GM18502 (cell line): ENCODE results near the gene IRF2.

ENCODE experiments used
- ATAC-seq: cut with Tn5 transposase; IDR thresholded peaks from one replicate; pipeline ENCODE4 v1.9.1; 2021; ENCODE audit warnings: mild to moderate bottlenecking; ENCODE audit not compliant: unreplicated experiment, poor library complexity

IRF2 gene

DNA sequence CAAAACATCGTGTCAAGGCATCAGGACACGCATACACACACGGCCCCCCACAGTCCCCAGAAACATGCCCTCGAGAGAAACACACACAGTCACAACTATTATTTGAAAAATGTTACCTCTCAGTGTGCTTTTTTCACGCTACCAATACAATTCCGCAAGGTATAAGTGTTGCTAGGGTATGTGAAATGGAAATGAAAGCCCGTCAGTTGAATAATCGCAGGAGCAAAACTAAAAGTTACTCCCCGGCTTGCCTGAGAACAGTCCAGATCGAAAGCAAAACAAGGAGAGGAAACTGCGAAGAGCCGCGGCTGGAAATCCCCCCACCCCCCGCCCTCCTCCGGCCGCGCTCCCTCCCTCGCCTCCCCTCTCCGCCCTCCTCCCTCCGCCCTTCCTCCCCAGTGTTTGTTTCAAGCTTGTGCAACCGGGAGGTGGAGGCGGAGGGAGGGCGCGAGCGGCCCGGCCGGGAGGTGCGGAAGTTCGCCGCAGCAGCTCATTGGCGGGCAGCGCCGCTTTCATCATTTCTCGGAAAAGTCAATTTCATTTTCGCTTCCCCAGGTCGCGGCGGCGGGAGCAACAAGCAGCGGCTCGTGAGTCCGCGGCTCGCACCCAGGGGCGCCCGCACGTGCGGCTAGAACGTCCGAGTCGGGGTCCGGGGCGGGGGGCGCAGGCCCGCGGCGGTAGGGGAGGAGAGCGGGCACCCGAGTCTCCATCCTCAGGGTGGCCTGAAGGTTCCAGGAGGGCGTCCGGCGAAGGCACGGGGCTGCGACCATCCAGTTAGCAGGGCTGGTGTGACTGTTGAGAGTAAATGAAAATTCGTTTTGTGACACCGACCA, at the start of gene IRF2:
Gene IRF2, minus strand, starts transcription at position 288 of the 833 bp plus-strand sequence. CDS start 45,486 bp downstream, outside the sequence.
- ATAC-seq = peak; percentile 67

DNA sequence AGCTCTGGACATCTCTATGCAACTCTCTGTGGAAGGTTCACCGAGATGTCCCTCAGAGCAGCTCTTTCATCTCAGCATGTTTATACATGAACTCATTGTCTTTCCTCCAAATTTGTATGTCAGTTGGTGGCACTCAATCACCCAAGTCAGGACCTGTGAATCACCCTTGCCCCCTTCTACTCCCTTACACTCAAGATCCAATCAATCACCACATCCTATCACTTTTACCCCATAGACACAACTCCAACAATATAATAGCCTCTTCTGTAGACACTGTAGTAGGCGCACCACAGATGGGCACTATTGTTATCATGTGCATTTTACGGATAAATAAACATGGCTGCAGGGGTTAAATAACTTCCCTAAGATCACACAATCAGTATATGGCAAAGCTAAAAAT, 41.3 kb upstream of the IRF2 start:
- no peak for ATAC-seq

DNA sequence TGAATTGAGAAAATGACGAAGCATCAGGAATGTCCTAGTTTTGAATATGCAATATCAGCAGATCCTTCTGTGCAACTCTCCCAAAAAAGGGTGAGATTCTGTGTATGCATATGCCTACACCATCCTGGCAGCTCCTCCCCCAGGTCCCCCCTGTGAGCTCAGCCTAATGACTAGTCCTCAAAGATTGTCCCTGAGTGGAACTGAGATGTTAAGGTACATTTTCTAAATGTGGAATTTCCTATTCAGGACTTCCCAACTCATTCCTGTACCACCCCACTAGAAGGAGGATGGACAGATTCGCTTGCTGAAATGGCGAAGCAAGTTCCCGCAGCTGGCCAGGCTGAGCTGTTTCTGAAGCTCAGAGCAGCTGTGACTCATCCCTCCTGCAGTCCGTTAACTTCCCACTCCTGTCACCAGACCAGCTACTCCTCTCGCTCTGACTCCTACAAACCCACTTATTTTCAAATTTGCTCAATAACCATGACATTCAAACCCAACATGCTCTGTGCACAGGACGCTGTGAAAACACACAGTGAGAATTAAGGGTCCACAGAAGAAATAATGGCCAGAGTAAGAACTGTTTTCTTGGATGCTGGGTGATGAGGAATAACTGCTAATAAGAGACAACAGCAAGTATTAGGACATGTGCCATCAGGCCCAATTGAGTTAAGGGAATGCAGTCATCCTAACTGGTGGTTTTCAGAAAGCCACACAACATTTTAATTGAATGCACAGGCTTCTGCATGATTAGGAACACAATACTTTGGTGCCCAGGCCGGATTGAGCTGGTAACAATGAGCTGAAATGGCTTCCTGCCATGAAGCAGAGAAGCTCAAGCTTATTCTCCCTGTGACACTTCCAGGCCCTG, 40.0 kb upstream of the IRF2 start:
- peak; percentile 96 for ATAC-seq

DNA sequence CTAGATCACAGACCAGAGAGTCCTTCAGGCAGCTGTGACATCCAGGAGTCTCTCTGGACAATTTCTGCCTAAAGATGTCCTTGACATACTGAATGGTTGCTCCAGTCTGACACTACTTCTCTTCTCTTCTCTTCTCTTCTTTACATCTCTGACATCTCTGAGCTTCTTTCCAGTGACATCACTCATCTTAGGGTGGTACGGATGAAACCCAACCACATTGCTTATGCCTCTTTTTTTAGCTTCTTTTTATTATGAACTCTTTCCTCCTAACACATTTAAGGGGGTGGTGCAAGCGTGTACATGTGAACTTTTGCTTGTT, 39.4 kb upstream of the IRF2 start:
- peak; percentile 14 for ATAC-seq

DNA sequence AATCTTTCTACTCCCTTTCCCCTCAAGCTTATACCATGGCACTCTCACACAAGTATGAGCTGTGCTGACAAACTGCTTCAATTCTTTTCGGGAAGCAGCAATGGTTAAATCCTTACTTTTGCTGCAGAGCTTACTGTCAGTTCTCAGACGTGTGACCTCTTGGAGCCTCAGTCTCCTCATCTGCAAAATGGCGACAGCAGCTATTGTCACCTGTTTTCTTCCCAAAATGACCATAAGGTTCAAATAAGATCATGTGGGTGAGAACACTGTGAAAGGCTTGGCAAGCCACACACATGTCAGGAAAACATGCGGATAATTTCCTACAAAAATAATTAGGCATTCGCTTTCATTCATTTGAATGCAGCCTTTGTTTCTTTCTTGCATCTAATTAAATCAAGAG, 36.8 kb upstream of the IRF2 start:
- ATAC-seq = no peak

DNA sequence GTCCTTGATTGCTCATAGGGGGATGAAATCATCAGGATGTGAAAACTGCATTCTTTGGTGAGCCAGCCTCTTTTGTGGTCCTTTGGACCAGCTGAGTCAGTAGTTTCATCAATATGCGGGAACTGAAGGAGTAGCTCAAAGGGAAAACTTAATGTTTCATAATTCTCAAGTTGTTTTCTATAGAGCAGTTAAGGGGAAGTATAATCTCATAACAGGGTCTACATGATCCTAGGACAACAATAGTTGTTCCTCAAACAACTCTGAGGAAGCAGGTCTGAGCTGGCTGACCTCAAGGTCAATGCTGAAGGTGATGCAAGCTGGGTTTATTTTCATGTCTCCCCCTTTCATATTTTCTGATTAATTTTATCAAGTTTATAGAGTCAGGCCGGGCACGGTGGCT, 36.1 kb upstream of the IRF2 start:
- no peak for ATAC-seq

DNA sequence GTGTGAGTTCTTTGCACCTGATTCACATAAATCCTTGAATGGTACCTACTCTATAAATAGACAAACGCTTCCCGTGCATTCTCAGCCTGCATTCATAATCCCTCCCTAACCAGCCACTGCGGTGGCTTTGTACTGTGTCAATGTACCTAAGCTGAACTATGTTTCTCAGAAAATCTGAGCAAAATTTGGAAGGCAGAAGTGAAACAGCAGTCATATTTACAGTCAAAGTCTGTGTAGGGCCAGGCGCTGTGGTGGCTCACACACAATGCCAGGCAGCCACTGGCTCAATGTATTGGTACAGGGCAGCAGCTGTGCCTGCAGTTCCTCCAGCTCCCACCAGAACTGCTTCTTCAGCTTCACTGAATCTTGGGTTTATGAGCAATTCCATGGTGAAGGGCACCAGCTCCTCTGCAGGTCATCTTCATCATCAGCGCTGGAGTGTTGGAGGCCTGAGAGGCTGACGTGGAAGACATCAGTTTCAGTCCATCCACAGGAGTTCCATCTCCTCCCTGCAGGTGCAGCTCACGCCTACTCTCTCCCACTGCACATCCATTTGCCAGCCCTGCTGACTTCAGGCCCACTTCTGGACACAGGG, 32.3 kb upstream of the IRF2 start:
- peak; percentile 97 for ATAC-seq

DNA sequence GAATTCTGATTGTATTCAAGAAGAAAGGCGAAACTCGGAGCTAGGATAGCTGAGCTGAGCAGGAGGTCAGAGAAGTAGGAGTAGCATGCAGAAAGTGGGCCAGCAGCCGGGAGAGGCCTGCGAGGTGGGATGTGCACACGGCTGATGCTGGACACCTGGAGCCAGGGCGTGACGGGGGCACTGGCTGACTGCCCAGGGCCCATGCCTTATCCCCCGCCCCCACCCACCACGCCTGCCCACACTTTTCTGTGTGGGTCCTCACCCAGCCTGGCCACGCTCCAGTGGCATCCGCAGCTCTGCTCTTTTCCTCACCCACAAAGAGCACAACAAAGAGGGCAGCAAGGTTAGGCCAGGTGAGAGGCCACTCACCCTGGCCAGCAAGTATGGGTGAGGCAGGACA, 30.0 kb upstream of the IRF2 start:
- ATAC-seq = no peak

DNA sequence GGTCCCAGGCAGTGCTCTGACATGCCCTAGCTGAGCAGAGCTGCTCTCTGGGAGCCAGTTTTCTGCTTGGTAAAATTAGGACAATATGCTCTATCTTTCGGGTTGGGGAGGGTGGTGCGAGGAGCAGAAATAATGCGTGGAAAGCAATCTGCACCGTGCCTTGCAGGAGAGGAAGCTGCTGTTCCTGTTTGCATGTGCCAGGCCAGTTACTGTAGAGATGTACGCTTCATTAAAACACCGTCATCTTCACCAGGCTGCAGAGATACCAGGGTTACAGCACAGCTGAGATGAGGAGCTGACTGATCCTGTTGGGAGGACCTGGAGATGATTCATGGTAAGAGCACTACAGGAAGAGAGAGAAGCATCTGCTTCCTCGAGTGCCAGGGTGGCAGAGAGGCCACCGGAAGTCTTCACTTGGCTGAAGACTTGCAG, 29.5 kb upstream of the IRF2 start:
- ATAC-seq = no peak

DNA sequence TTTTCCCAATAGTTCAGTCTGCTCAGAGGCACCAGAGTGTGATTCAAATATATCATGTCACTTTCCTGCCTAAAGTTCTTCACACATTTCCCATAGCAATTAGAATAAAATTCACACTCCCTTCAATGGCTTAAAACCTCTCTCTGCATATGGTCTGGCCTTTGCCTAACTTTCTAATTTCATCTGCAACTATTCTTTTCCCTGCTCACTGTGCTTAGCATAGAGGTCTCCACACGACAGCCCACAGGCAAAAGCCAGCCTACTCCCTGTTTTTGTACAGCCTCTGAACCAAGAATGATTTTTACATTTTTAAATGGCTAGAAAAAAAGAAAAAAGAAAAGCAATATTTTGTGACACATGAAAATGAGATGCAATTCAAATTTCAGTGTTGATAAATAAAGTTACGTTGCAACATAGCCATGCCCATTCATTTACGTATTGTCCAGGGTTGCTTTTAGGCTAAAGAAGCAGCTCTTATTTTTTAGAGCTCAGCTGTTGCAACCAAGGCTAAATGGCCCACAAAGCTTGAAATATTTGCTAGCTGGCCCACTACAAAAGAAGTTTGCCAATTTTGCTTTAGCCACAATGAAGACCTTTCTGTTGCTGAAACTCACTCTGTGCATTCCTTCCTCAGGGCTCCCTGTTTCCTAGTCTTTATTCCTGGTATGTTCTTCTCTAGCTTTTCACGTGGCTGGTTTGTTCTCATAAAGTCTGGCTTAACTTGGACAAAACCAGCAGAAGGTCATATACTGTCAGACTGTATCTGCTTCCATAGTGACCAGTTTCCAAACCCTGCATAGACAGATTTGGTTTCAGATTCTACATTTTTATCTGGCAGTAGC, 26.6 kb upstream of the IRF2 start:
- no peak for ATAC-seq

DNA sequence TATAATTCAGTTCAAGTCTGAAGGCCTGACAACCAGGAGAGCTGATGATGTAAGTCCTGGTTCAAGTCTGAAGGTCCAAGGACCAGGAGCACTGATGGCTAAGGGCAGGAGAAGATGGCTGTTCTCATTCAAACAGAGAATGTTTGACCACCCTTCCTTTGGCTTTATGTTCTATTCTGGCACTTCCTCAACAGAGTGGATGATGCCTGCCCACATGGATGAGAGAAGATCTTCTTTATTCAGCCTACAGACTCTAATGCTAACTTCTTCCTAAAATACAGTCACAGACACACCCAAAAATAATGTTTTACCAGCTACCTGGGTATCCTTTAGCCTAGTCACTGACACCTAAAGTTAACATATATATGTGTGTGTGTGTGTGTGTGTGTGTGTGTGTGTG, 25.6 kb upstream of the IRF2 start:
- no peak for ATAC-seq

DNA sequence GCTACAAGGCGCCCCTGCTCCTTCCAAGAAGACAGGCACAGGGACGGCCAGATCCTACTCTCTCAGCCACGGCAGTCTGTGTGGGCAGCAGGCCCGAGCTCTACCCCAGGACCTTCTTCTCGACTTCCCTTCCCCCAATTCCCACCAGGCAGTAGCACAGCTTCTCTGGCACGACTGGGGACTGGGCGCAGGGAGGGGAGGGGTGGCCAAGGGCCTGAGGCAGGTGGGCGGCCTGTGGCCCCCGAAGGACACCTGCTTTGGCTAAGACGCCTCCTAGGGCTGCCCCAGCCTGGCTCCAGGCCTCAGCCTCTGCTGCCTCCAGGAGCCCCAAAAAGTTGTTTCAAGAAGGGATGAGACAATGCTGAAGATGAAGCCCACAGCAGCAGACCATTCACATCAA, 24.2 kb upstream of the IRF2 start:
- ATAC-seq = no peak

DNA sequence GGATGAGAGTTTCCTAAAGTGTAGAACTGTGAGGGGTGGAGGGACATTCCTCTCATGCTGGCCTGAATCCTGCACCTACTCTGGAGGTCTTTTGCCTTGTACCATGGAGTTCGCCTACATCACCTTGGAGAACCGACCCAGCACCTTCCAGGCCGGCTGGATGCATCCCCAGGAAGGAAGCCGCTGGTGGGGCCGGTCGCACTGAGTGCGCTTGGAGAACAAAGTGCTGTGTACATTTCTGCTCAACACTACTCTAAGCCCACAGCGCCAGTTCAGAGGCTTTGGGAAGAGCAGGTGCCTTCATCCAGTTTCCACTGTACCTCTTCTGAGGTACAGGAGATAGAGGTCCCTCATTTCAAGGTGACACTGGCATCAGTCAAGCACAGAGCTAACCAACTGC, 15.4 kb upstream of the IRF2 start:
- ATAC-seq = no peak

DNA sequence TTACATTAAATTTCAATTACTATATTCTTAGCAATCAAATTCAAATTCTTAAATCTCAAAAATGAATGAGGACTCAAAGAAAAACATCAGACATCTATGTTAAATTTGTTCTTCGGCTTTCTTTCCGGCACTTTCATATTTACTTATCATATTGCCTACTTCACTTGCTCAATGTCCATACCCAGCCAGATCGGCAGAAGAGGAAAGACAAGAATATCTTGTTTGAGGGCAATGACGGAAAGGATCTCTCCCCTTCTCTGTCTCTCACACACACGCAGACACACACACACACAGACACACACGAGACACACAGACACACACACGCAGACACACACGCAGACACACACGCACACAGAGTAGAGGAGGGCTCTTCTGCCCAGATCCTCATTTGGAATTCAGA, 13.2 kb upstream of the IRF2 start:
- no peak for ATAC-seq

DNA sequence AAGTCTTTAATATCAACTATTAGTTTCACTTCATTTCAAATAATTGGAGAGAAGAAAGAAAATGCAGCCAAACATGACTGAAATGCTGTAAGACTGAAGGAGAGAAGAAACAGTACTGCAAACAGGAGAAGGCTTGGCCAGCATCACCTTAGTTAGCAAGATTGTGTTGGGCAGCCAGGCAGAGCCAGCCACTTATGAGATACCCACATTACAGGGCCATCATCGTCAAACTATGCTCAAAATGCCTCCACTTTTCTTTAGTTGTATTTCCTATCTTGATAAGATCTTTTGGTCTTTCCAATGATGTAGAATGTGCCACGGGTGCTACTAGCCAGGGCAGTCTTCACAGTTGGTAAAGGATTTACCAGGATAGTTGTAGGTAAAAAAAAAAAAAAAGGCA, 10.9 kb upstream of the IRF2 start:
- ATAC-seq = no peak

DNA sequence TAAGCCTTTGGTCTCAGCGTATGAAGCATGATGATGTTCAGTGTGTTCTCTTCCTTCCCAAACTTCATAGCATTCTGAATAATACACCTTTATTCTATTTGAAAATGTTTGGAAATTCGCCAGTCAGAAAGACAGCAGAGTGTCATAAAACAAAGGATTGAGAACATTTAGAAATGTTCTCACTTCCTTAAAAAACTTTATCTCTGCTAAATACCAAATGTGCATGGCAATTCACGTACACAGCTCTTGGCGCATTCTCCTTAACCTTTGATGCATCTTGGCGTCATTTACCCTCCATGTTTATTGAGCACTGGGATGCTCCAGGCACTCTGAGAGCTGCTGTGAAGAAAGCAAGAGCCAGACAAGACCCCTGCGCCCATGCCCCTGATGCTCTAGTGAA, 7.2 kb upstream of the IRF2 start:
- ATAC-seq = no peak

DNA sequence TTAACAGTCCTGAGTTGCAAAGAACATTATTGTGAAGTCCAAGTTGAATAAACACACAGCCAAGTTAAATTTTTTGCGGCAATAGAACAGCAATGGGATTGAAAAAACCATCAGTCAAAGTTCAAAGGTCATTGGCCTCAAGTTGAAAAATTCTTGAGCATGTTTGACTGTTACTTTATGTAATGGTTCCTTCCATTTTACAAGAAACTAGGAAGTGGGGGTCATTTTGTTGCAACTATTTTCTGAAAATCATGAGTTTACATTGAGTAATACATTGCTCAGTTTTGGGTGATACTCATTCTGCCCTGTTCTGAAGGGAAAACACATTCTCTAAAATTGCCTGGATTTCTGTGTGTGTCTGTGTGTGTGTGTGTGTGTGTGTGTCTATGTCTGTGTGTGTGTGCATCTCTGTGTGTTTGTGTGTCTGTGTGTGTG, 5.2 kb upstream of the IRF2 start:
- no peak for ATAC-seq

DNA sequence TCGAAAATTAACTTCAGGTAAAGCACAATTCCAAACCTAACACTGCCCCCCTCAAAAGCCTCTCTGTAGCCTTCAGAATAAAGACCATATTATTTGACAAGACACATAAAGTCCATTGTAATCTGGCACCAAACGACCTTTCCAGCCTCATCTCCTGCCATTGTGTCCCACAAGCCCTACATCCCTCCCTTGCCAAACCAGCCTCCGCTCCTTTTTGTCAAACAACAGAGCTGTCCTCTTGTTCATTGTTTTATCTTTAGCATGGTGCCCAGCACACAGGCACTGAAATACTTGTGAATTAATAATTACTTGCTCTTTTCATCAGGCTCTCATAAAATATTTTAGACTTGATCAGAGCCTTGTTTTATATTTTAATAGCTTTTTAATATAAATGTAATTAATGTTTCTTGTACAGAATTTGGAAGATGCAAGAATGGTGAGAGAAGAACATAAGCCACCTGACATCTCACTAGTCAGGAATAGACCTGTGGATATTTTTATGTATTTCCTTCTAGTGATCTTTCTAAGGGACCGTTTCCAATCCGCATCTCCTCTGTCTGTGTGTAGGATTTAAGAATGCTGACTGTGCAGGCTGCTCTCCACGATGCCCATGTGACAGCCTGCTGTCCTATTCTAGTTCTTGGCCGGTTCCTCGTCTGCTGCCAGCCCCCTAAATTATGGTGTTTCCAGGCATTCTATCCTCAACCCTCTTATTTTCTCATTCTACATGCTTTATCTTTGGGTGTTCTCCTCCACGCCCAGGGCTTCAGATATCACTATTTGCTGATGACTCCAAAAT, 3.0 kb upstream of the IRF2 start:
- ATAC-seq = no peak

DNA sequence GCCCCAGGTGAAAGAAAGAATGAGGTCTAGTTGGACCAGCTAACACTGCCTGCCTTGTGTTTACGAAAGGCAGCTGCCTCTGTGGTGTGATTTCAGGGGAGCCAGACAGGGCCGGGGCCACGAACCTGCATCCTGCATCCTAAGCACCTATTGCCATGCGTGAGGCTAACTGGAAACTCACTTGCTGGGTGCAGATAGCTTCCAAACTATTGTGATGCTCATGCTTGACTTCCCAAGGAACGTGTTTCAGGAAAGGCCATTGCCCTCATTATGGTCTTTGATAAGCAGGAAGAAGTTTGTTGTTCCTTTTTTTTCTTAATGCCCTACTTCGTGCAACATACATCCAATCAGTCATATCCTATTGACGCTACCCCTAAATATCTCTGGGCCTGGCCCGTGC, 2.3 kb upstream of the IRF2 start:
- ATAC-seq = no peak

DNA sequence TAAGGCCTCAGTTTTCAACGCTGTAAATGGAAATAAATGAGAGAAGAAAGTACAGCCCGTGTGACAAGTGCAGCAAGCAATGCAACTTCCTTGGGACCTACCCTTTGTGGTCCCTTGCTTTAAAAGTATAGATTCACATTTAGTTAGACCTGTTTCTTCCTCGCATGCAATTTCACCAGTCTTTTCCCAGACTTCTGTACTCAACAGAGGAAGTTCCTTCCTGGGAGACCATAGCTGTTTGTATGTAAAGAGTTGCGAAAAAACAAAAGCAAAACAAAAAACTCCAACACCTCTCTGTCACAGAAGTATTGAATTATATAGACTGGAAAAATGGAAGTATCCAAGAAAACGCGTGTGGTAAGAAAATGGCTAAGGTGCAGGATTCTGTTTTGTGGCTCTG, 1.1 kb upstream of the IRF2 start:
- ATAC-seq = no peak
